HCT116 (cell line): ENCODE data around the gene DCAF8L2. TPM values are rescaled to one million over a fixed set of nuclear protein-coding genes. Genes with fewer than 3 reads are reported as not detected.
"Not testable (repeated sequence)": the region's sequence is repeated elsewhere in the genome, so short reads cannot be mapped to it uniquely, and the experiment has no call there.

ENCODE experiments used
- ATAC-seq: fragments of 200-7000 bp; cut with Tn5 transposase; 2 replicates; pipeline ENCODE4 v1.9.1; 2020; ENCODE audit warnings: mild to moderate bottlenecking, moderate library complexity
- BruUV-seq: library from RNA; stranded (reverse); fragments of 400-500 nt; replicated peaks from 2 replicates; lab custom pipeline; 2021; lab: Mats Ljungman, UMichigan
- CTCF ChIA-PET: fragments of 300-600 bp; sonication (Branson Sonifier 250); formaldehyde crosslinking; loops from one replicate; lab custom pipeline; 2021; ENCODE audit warnings: antibody characterized with exemption; lab: Charles Lee
- POLR2A ChIA-PET: fragments of 300-600, 350-600 bp; sonication (Branson Sonifier 250); formaldehyde crosslinking; loops from one replicate; lab custom pipeline; 2021; ENCODE audit warnings: antibody characterized with exemption; lab: Charles Lee
- RAD21 ChIA-PET, 2 experiments: fragments of 300-600 bp; sonication (Branson Sonifier 250); formaldehyde crosslinking; loops; one replicate each; lab custom pipeline; 2023; ENCODE audit warnings: low total read pairs in 2 of 2; ENCODE audit not compliant: uncharacterized antibody in 2 of 2, unreplicated experiment in 2 of 2, low non-redundant PET in 1 of 2; lab: Charles Lee
- DNase-seq: peaks from one replicate; pipeline ENCODE4 v3.0.0-alpha.2; 2010; ENCODE audit warnings: low read depth, low spot score
- H2AFZ ChIP-seq: fragments of 200-600 bp; shearing (Covaris generic), sonication (generic); 2 replicates; pipeline ENCODE4 v1.6.1; 2017; ENCODE audit warnings: low read depth, mixed run types, mixed read lengths, antibody characterized with exemption, low read length; ENCODE audit not compliant: poor library complexity, severe bottlenecking
- H3K27ac ChIP-seq: 2 replicates; pipeline ENCODE4 v1.5.1; 2012; ENCODE audit warnings: low read depth, low read length
- H3K27me3 ChIP-seq: fragments of 200-600 bp; sonication (generic); 2 replicates; pipeline ENCODE4 v1.6.1; 2016; ENCODE audit warnings: mixed run types, low read length, mixed read lengths; ENCODE audit not compliant: insufficient read depth
- H3K36me3 ChIP-seq, 2 experiments: fragments of 200-500 bp in 1 of 2; fragments of 200-600 bp in 1 of 2; sonication (Bioruptor generic) in 1 of 2; sonication (generic) in 1 of 2; 2 replicates each; pipeline versions ENCODE4 v1.5.1 to v1.6.1; 2014 to 2016; ENCODE audit warnings: low read length in 2 of 2, inconsistent platforms in 1 of 2, mixed read lengths in 1 of 2, mixed run types in 1 of 2; ENCODE audit not compliant: insufficient read depth in 2 of 2, control insufficient read depth in 1 of 2
- H3K4me1 ChIP-seq, 2 experiments: fragments of 200-600 bp in 1 of 2; sonication (generic) in 1 of 2; 2 replicates each; pipeline versions ENCODE4 v1.5.1 to v1.6.1; 2012 to 2017; ENCODE audit warnings: low read length in 2 of 2, inconsistent platforms in 1 of 2, mild to moderate bottlenecking in 1 of 2, mixed read lengths in 1 of 2, mixed run types in 1 of 2, moderate library complexity in 1 of 2; ENCODE audit not compliant: insufficient read depth in 2 of 2, control insufficient read depth in 1 of 2
- H3K4me2 ChIP-seq: fragments of 200-600 bp; sonication (generic); 2 replicates; pipeline ENCODE4 v1.6.1; 2017; ENCODE audit warnings: mixed run types, low read length, mixed read lengths
- H3K4me3 ChIP-seq, 2 experiments: fragments of 200-600 bp in 1 of 2; sonication (generic) in 1 of 2; replicated peaks in 1 of 2; 2 replicates each; pipeline ENCODE4 v1.5.1; 2011 to 2016; ENCODE audit warnings: low read length in 2 of 2, control low read depth in 1 of 2, low read depth in 1 of 2, mild to moderate bottlenecking in 1 of 2, mixed read lengths in 1 of 2, mixed run types in 1 of 2
- H3K79me2 ChIP-seq: fragments of 200-600 bp; sonication (generic); 2 replicates; pipeline ENCODE4 v1.6.1; 2017; ENCODE audit warnings: mild to moderate bottlenecking, mixed run types, low read length, moderate library complexity, mixed read lengths; ENCODE audit not compliant: insufficient read depth
- H3K9ac ChIP-seq: fragments of 200-600 bp; sonication (generic); 2 replicates; pipeline ENCODE4 v1.6.1; 2016; ENCODE audit warnings: low read length, mixed read lengths
- H3K9me2 ChIP-seq: fragments of 200-600 bp; sonication (generic), shearing (Covaris generic); 2 replicates; pipeline ENCODE4 v1.6.1; 2017; ENCODE audit warnings: mixed run types, mild to moderate bottlenecking, moderate library complexity; ENCODE audit not compliant: insufficient read depth
- H3K9me3 ChIP-seq, 2 experiments: fragments of 200-500 bp in 1 of 2; fragments of 200-600 bp in 1 of 2; sonication (Bioruptor generic) in 1 of 2; sonication (generic) in 1 of 2; 2 replicates each; pipeline ENCODE4 v1.6.1; 2014 to 2017; ENCODE audit warnings: low read length in 2 of 2, mixed read lengths in 2 of 2, inconsistent platforms in 1 of 2, low read depth in 1 of 2, mild to moderate bottlenecking in 1 of 2, mixed run types in 1 of 2, moderate library complexity in 1 of 2; ENCODE audit not compliant: control insufficient read depth in 1 of 2, insufficient read depth in 1 of 2
- H4K20me1 ChIP-seq: fragments of 200-600 bp; sonication (generic), shearing (Covaris generic); 2 replicates; pipeline ENCODE4 v1.6.1; 2017; ENCODE audit warnings: mixed run types, mild to moderate bottlenecking, moderate library complexity; ENCODE audit not compliant: insufficient read depth
- CBX3 ChIP-seq: IDR thresholded peaks from 2 replicates; pipeline ENCODE4 v1.6.1; 2012; ENCODE audit warnings: low read depth
- CTCF ChIP-seq, 3 experiments: fragments of 200-600 bp in 1 of 3; sonication (generic) in 1 of 3; IDR thresholded peaks in 2 of 3; conservative IDR thresholded peaks in 1 of 3; 2 replicates each; pipeline ENCODE4 v1.5.1; 2012 to 2017; ENCODE audit warnings: low read depth in 2 of 3, low read length in 2 of 3, antibody characterized with exemption in 1 of 3, borderline replicate concordance in 1 of 3, control low read depth in 1 of 3, mild to moderate bottlenecking in 1 of 3, mixed read lengths in 1 of 3, mixed run types in 1 of 3, moderate library complexity in 1 of 3; ENCODE audit not compliant: insufficient read depth in 1 of 3
- EGR1 ChIP-seq: IDR thresholded peaks from 2 replicates; pipeline ENCODE4 v1.6.1; 2012; ENCODE audit warnings: low read depth
- EZH2phosphoT487 ChIP-seq: fragments of 200-600 bp; IDR thresholded peaks from 2 replicates; pipeline ENCODE4 v1.6.1; 2018; ENCODE audit warnings: antibody characterized with exemption, borderline replicate concordance
- FOSL1 ChIP-seq: IDR thresholded peaks from 2 replicates; pipeline ENCODE4 v1.6.1; 2012; ENCODE audit warnings: low read depth
- JUND ChIP-seq: IDR thresholded peaks from 2 replicates; pipeline ENCODE4 v1.6.1; 2012
- RAD21 ChIP-seq: IDR thresholded peaks from 2 replicates; pipeline ENCODE4 v1.6.1; 2012; ENCODE audit warnings: low read depth, mild to moderate bottlenecking
- REST ChIP-seq: IDR thresholded peaks from 2 replicates; pipeline ENCODE4 v1.6.1; 2012; ENCODE audit warnings: low read depth
- SIN3A ChIP-seq: IDR thresholded peaks from 2 replicates; pipeline ENCODE4 v1.6.1; 2012; ENCODE audit warnings: low read depth
- TCF7L2 ChIP-seq: IDR thresholded peaks from 2 replicates; pipeline ENCODE4 v1.7.0; 2011; ENCODE audit warnings: borderline replicate concordance, inconsistent platforms; ENCODE audit not compliant: insufficient read depth, insufficient read length; ENCODE audit errors: extremely low read depth
- ZFX ChIP-seq: fragments of 450-650 bp; IDR thresholded peaks from 2 replicates; pipeline ENCODE4 v1.6.1; 2017
- intact Hi-C: fragments of 100-400 bp; cut with micrococcal nuclease; formaldehyde crosslinking; loops from 2 replicates; pipeline ENCODE4 v1.10.0; 2022
- total RNA-seq: library from RNA; stranded (reverse); gene quantifications from one replicate; pipeline ENCODE4 v1.2.1, GENCODE V29; 2021; ENCODE audit not compliant: unreplicated experiment
- TF ChIP-seq, protein P1 (sequence below): IDR thresholded peaks from 2 replicates; pipeline ENCODE4 v1.6.1; 2012
- TF ChIP-seq, protein P2 (sequence below): IDR thresholded peaks from 2 replicates; pipeline ENCODE4 v1.6.1; 2012

The DCAF8L2 gene
- total RNA-seq, 1 experiment from 2014 or later, result not detected

DNA sequence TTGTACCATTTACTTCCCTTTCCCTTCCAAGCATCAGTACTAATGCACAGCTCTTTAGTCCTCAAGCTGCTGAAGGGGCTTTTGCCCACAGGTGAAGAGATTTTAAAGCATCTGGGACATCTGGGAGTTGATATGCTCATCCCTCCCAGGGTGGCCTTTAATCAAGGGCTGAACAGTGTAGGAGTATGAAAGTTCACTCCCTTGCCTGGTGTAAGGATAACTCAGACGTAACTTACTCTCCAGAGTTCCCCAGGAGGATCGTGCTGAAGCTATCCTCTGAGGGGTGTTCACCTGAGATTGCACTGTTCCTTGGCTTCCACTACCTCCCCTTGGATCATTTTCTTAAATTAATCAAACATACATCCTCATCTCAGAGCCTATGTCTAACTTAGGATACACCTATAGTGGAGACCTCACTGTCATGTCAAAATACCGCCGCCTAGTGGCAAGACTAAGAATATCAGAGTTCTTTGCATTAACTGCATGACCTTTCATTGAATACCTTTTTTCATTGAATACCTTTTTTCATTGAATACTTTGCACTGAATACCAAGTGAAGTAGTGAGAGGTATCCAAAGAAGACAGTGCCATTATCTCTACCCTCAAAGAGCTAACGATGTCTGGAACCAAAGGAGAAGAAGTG is 93.5 kb downstream of the DCAF8L2 start:
- H3K4me3 ChIP-seq, H3K27me3 ChIP-seq, BruUV-seq, H3K4me2 ChIP-seq, H3K36me3 ChIP-seq, RAD21 ChIA-PET, H4K20me1 ChIP-seq, H3K79me2 ChIP-seq, H3K9me3 ChIP-seq, POLR2A ChIA-PET, H3K9me2 ChIP-seq, intact Hi-C loops, H3K9ac ChIP-seq, DNase-seq, H3K4me1 ChIP-seq, H3K27ac ChIP-seq: not testable (repeated sequence)
- CTCF ChIA-PET, result interaction anchor here (1.2 kb wide), 1 partner anchor 128 kb away, joined by 3 read pairs; no protein-coding TSS in a partner anchor
- ATAC-seq, result peak; percentile 72
- peak in 2 of 3 experiments; percentile 42 to 60; a peak in 4 of 6 replicates for TF ChIP-seq CTCF (IDR thresholded peaks at IDR 0.05 in 2 of 3, conservative IDR thresholded peaks at IDR 0.05 in 1 of 3; ENCODE audit: borderline replicate concordance in 1 of 3, insufficient read depth in 1 of 3, low read depth in 2 of 3, low read length in 2 of 3)
- peak; percentile 45 for TF ChIP-seq RAD21
- H2AFZ ChIP-seq, result peak overlapping the region; percentile 26

- ATAC-seq, result no peak
- Histone ChIP-seq H3K79me2 (no peaks in the 10 kb centered on the region), H3K9me2 (no peaks in the 10 kb centered on the region), H3K9me3 (no peaks in the 10 kb centered on the region), H3K9ac (no peak overlapping the region), H2AFZ (no peak overlapping the region), H3K4me1 (no peaks in the 10 kb centered on the region), H4K20me1 (no peaks in the 10 kb centered on the region), H3K36me3 (no peaks in the 10 kb centered on the region), H3K27me3 (no peaks in the 10 kb centered on the region), H3K4me3 (no peak overlapping the region), H3K27ac (no peak overlapping the region), H3K4me2 (no peak overlapping the region)
- no TSS peak for BruUV-seq
- no peak for DNase-seq
- RAD21 ChIA-PET, result no interaction called here
- CTCF ChIA-PET, result no interaction called here
- intact Hi-C loops, result no loop called here
- POLR2A ChIA-PET, result no interaction called here
- TF ChIP-seq CBX3 (no peak), REST (no peak), FOSL1 (no peak), TCF7L2 (no peak), SIN3A (no peak), JUND (no peak), ZFX (no peak), EZH2phosphoT487 (no peak), EGR1 (no peak)
- TF ChIP-seq, protein P1, sequence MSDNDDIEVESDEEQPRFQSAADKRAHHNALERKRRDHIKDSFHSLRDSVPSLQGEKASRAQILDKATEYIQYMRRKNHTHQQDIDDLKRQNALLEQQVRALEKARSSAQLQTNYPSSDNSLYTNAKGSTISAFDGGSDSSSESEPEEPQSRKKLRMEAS, result no peak
- TF ChIP-seq, protein P2, sequence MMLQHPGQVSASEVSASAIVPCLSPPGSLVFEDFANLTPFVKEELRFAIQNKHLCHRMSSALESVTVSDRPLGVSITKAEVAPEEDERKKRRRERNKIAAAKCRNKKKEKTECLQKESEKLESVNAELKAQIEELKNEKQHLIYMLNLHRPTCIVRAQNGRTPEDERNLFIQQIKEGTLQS, result no peak
Observed at GRCh38 chrX:27694667-27695066, 104.5 kb downstream of the DCAF8L2 start.
